H1 (cell line): Measurements from ENCODE around the gene HPS6. TPM values are rescaled to one million over a fixed set of nuclear protein-coding genes. Genes with fewer than 3 reads are reported as not detected.

ENCODE experiments used
- BCL11A ChIP-seq, 2 experiments: IDR thresholded peaks; one replicate each; pipeline ENCODE4 v1.6.1; 2011; ENCODE audit warnings: low read depth in 2 of 2, low read length in 2 of 2, mild to moderate bottlenecking in 2 of 2
- CBX5 ChIP-seq: fragments of 300-800, 300-1000 bp; sonication (generic); IDR thresholded peaks from 2 replicates; pipeline ENCODE4 v1.7.1; 2016; ENCODE audit warnings: antibody characterized with exemption, low read length, low read depth
- CHD2 ChIP-seq: IDR thresholded peaks from 2 replicates; pipeline ENCODE4 v1.6.1; 2012; ENCODE audit warnings: low read length, improper control_type of control experiment
- CTCF ChIP-seq, 3 experiments: IDR thresholded peaks; 1 replicate in 2 of 3; 2 replicates in 1 of 3; pipeline versions ENCODE4 v1.5.1 to v1.6.1; 2011; ENCODE audit warnings: low read length in 3 of 3, mild to moderate bottlenecking in 3 of 3, inconsistent platforms in 2 of 3, low read depth in 1 of 3, moderate library complexity in 1 of 3; ENCODE audit not compliant: insufficient read depth in 1 of 3; ENCODE audit errors: control extremely low read depth in 1 of 3
- EP300 ChIP-seq, 2 experiments: IDR thresholded peaks; 1 replicate in 1 of 2; 2 replicates in 1 of 2; pipeline ENCODE4 v1.6.1; 2011 to 2012; ENCODE audit warnings: low read depth in 2 of 2, low read length in 2 of 2, mild to moderate bottlenecking in 2 of 2, borderline replicate concordance in 1 of 2, inconsistent platforms in 1 of 2, moderate library complexity in 1 of 2
- GTF2F1 ChIP-seq: IDR thresholded peaks from 2 replicates; pipeline ENCODE4 v1.6.1; 2012; ENCODE audit warnings: low read depth, low read length, improper control_type of control experiment, borderline replicate concordance
- HDAC2 ChIP-seq, 2 experiments: fragments of 300-600 bp in 1 of 2; sonication (generic) in 1 of 2; IDR thresholded peaks; 2 replicates each; pipeline ENCODE4 v1.6.1; 2011 to 2012; ENCODE audit warnings: low read depth in 2 of 2, low read length in 2 of 2, mild to moderate bottlenecking in 2 of 2, moderate library complexity in 2 of 2, borderline replicate concordance in 1 of 2, inconsistent platforms in 1 of 2
- POLR2AphosphoS5 ChIP-seq: IDR thresholded peaks from 2 replicates; pipeline ENCODE4 v1.6.1; 2011; ENCODE audit warnings: low read depth, low read length
- RAD21 ChIP-seq, 2 experiments: IDR thresholded peaks in 1 of 2; conservative IDR thresholded peaks in 1 of 2; 2 replicates each; pipeline ENCODE4 v1.6.1; 2011; ENCODE audit warnings: low read depth in 2 of 2, low read length in 2 of 2, improper control_type of control experiment in 1 of 2, inconsistent platforms in 1 of 2, mild to moderate bottlenecking in 1 of 2, moderate library complexity in 1 of 2
- RFX5 ChIP-seq: IDR thresholded peaks from 2 replicates; pipeline ENCODE4 v1.6.1; 2011; ENCODE audit warnings: low read depth, low read length, improper control_type of control experiment, borderline replicate concordance
- RXRA ChIP-seq: IDR thresholded peaks from 2 replicates; pipeline ENCODE4 v1.6.1; 2011; ENCODE audit warnings: low read depth, mild to moderate bottlenecking, low read length, moderate library complexity; ENCODE audit not compliant: insufficient read depth
- SAP30 ChIP-seq: fragments of 300-600 bp; sonication (generic); IDR thresholded peaks from 2 replicates; pipeline ENCODE4 v1.7.1; 2012; ENCODE audit warnings: low read length, moderate library complexity, mild to moderate bottlenecking, inconsistent platforms; ENCODE audit not compliant: insufficient read depth, insufficient replicate concordance
- SIRT6 ChIP-seq: IDR thresholded peaks from one replicate; pipeline ENCODE4 v1.7.1; 2012; ENCODE audit warnings: low read length, inconsistent platforms
- SUZ12 ChIP-seq: fragments of 200-600 bp; sonication (generic); IDR thresholded peaks from 2 replicates; pipeline ENCODE4 v1.6.1; 2012; ENCODE audit warnings: mild to moderate bottlenecking, inconsistent platforms, low read length, moderate library complexity, mixed read lengths
- YY1 ChIP-seq: IDR thresholded peaks from 2 replicates; pipeline ENCODE4 v1.6.1; 2011; ENCODE audit warnings: low read depth, mild to moderate bottlenecking, low read length
- polyA plus RNA-seq, 7 experiments: library from polyadenylated mRNA; depleted of rRNA in 3 of 7; stranded (reverse) in 5 of 7; unstranded in 2 of 7; fragments of >200 nt in 5 of 7; fragments of 200-250 nt in 2 of 7; gene quantifications; 1 replicate in 5 of 7; 2 replicates in 1 of 7; 4 replicates in 1 of 7; pipeline versions ENCODE4 v1.2.1 to v1.2.3, GENCODE V29; 2011 to 2013; ENCODE audit warnings: missing spikeins in 2 of 7, mixed read lengths in 2 of 7
- total RNA-seq: library from RNA; stranded (reverse); fragmentation: NEBNext Ultra II Directional; extraction: Animal tissue kit (Norgen Biotek cat#: 25700); gene quantifications from 2 replicates; pipeline ENCODE4 v1.2.1, GENCODE V29; 2021
- TF ChIP-seq, protein P1 (sequence below): IDR thresholded peaks from 2 replicates; pipeline ENCODE4 v1.6.1; 2011; ENCODE audit warnings: low read length, improper control_type of control experiment
- TF ChIP-seq, protein P2 (sequence below): IDR thresholded peaks from 2 replicates; pipeline ENCODE4 v1.6.1; 2011; ENCODE audit warnings: low read depth, mild to moderate bottlenecking, low read length; ENCODE audit not compliant: insufficient read depth
- TF ChIP-seq, protein P3 (sequence below): IDR thresholded peaks from 2 replicates; pipeline ENCODE4 v1.6.1; 2012; ENCODE audit warnings: inconsistent platforms

HPS6 gene
- total and polyA plus RNA-seq, 2 of the 8 experiments (the other 6 are each of a cell fraction or from before 2014, with no cell fraction given): 10.2 to 17.7 TPM

GRCh38 chr10:102114861-102115618 is 49.9 kb downstream of the HPS6 start (continued):
- TF ChIP-seq YY1: no peak
- TF ChIP-seq POLR2AphosphoS5: peak; percentile 87
- no peak for TF ChIP-seq GTF2F1
- no peak for TF ChIP-seq HDAC2 (IDR thresholded peaks at IDR 0.05; ENCODE audit: borderline replicate concordance in 1 of 2, low read depth in 2 of 2, low read length in 2 of 2)
- no peak for TF ChIP-seq RFX5
- no peak for TF ChIP-seq SUZ12
- TF ChIP-seq, protein P1, sequence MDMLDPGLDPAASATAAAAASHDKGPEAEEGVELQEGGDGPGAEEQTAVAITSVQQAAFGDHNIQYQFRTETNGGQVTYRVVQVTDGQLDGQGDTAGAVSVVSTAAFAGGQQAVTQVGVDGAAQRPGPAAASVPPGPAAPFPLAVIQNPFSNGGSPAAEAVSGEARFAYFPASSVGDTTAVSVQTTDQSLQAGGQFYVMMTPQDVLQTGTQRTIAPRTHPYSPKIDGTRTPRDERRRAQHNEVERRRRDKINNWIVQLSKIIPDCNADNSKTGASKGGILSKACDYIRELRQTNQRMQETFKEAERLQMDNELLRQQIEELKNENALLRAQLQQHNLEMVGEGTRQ: no peak
- TF ChIP-seq CHD2: no peak
- TF ChIP-seq, protein P2, sequence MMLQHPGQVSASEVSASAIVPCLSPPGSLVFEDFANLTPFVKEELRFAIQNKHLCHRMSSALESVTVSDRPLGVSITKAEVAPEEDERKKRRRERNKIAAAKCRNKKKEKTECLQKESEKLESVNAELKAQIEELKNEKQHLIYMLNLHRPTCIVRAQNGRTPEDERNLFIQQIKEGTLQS: no peak
- no peak for TF ChIP-seq SAP30
- TF ChIP-seq, protein P3, sequence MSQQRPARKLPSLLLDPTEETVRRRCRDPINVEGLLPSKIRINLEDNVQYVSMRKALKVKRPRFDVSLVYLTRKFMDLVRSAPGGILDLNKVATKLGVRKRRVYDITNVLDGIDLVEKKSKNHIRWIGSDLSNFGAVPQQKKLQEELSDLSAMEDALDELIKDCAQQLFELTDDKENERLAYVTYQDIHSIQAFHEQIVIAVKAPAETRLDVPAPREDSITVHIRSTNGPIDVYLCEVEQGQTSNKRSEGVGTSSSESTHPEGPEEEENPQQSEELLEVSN: no peak
- no peak for TF ChIP-seq CBX5
- no peak for TF ChIP-seq CTCF (IDR thresholded peaks at IDR 0.05; ENCODE audit: control extremely low read depth in 1 of 3, insufficient read depth in 1 of 3, low read depth in 1 of 3, low read length in 3 of 3)
- TF ChIP-seq EP300 (IDR thresholded peaks at IDR 0.05; ENCODE audit: borderline replicate concordance in 1 of 2, low read depth in 2 of 2, low read length in 2 of 2): no peak
- TF ChIP-seq RAD21 (IDR thresholded peaks at IDR 0.05 in 1 of 2, conservative IDR thresholded peaks at IDR 0.05 in 1 of 2; ENCODE audit: low read depth in 2 of 2, low read length in 2 of 2): no peak
- no peak for TF ChIP-seq BCL11A (IDR thresholded peaks at IDR 0.05; ENCODE audit: low read depth in 2 of 2, low read length in 2 of 2)
- TF ChIP-seq RXRA: no peak
- TF ChIP-seq SIRT6: no peak
